Heart right ventricle (tissue), 16 donors: ENCODE results near the gene PNPLA2. TPM values are rescaled to one million over a fixed set of nuclear protein-coding genes. Genes with fewer than 3 reads are reported as not detected.
A peak's percentile ranks its signal among the peaks of the same experiment; 100 is the strongest.

Source experiments
- ATAC-seq, 8 donors: fragments of 200-7000 bp; cut with Tn5 transposase; one replicate each; pipeline ENCODE4 v1.9.1; 2020; ENCODE audit warnings: mild to moderate bottlenecking in 8 of 8, moderate library complexity in 8 of 8, moderate number of reproducible peaks in 1 of 8
- DNase-seq, 2 donors: peaks; one replicate each; pipeline ENCODE4 v3.0.0-alpha.2; 2020
- H3K27ac ChIP-seq, 10 donors: fragments of 200-600 bp; sonication (generic) in 2 of 10; one replicate each; pipeline versions ENCODE4 v1.5.0 to v1.8.0; 2020 to 2022; ENCODE audit warnings: mild to moderate bottlenecking in 3 of 10
- H3K27me3 ChIP-seq, 7 donors: fragments of 200-600 bp; one replicate each; pipeline ENCODE4 v1.8.0; 2021 to 2022; ENCODE audit warnings: mild to moderate bottlenecking in 2 of 7
- H3K36me3 ChIP-seq, 9 donors: fragments of 200-600 bp; sonication (generic) in 1 of 9; one replicate each; pipeline versions ENCODE4 v1.5.0 to v1.8.0; 2020 to 2022; ENCODE audit warnings: mild to moderate bottlenecking in 2 of 9
- H3K4me1 ChIP-seq, 9 donors: fragments of 200-600 bp; sonication (generic) in 1 of 9; one replicate each; pipeline versions ENCODE4 v1.5.0 to v1.8.0; 2020 to 2022; ENCODE audit warnings: mild to moderate bottlenecking in 4 of 9
- H3K4me3 ChIP-seq, 10 donors: fragments of 200-600 bp; sonication (generic) in 2 of 10; one replicate each; pipeline versions ENCODE4 v1.5.0 to v1.8.0; 2020 to 2022; ENCODE audit warnings: mild to moderate bottlenecking in 7 of 10, moderate library complexity in 2 of 10
- H3K9me3 ChIP-seq, 11 donors: fragments of 200-600 bp in 10 of 11; sonication (generic) in 2 of 11; one replicate each; pipeline versions ENCODE4 v1.5.0 to v1.8.0; 2013 to 2022; ENCODE audit warnings: mild to moderate bottlenecking in 2 of 11, control low read depth in 1 of 11, moderate library complexity in 1 of 11
- CTCF ChIP-seq, 9 donors: fragments of 200-600 bp; sonication (generic) in 2 of 9; IDR thresholded peaks; one replicate each; pipeline versions ENCODE4 v1.5.0 to v1.8.0; 2021 to 2022; ENCODE audit warnings: antibody characterized with exemption in 9 of 9, mild to moderate bottlenecking in 5 of 9, moderate library complexity in 1 of 9
- WGBS, 2 donors: extraction: QIAGEN DNeasy Blood & Tissue Kit; methylation state at CpG; one replicate each; pipeline ENCODE4 v1.1.7; 2013; ENCODE audit warnings: inconsistent platforms in 1 of 2; 5-methylcytosine and 5-hydroxymethylcytosine counted together
- intact Hi-C, 10 donors: fragments of 100-400 bp; cut with DNase I; formaldehyde crosslinking; loops; one replicate each; pipeline versions ENCODE4 v1.11.1 to v1.14.2; 2022
- polyA plus RNA-seq, 2 donors: library from polyadenylated mRNA; stranded (reverse); fragments of 200-250 nt; gene quantifications; one replicate each; pipeline ENCODE4 v1.2.3, GENCODE V29; 2013
- total RNA-seq, 10 donors: library from RNA; stranded (reverse); fragmentation: NEBNext Ultra II Directional in 3 of 10; extraction: Animal tissue kit (Norgen Biotek cat#: 25700) in 3 of 10; gene quantifications; one replicate each; pipeline versions ENCODE4 v1.2.1 to v1.2.4, GENCODE V29; 2021 to 2023
- donor health status: Arrhythmogenic right ventricular cardiomyopathy.
- donor health status: ischemic (EF 13 %, LVEDD 7.1; RV severe dilation, severe dysfunction).
- donor health status: healthy with polysubstance abuse.
- donor health status: DM: no; HTN: yes; CAD: no.
- donor health status: DM: no; HTN: no; CAD: no.
- donor health status: ischemic (EF 25% LVEDD 6.9; RV normal size, moderate dysfunction).
- donor health status: ischemic (EF 25% LVEDD 5.7; RV mildly dilated, moderate dysfunction).
- donor health status: healthy.
- donor health status: DM: yes; HTN: yes; CAD: no.
- donor health status: Ischemic cardiomyopathy.
- donor health status: ischemic (EF 35%, LVEDD 5.7; RV mildly dilated, moderate dysfunction).
- donor health status: nonischemic (EF 11% LVEDD 7.7; RV severe dilation, severe dysfunction).
- donor health status: DM: yes; HTN: yes; CAD: no.
- donor health status: PGD.
- donor health status: ischemic (EF 29% LVEDD 5.4; RV normal size, mild dysfunction).
- donor health status: nonischemic (EF 23%, LVEDD 6.1; RV moderate dilation, normal function).

The PNPLA2 gene
- total and polyA plus RNA-seq, 12 donors = 114 to 359 (median 247) TPM

- ATAC-seq = peak; percentile 39 to 78 (median 64)
- TF ChIP-seq CTCF (IDR thresholded peaks at IDR 0.05) = no peak
- peak overlapping the region; percentile 41 to 99 (median 78) for H3K4me3 ChIP-seq
- intact Hi-C loops = loop anchor here in 2 of 10 donors (2.0 kb wide), 2 partner anchors 15 to 19 kb away; partner anchors contain the start of gene GATD1 (in 1 of the 2)
- 19 to 21% methylated on average over 26 of the region's 26 CpGs for WGBS, 2 donors
- H3K4me1 ChIP-seq = peaks cover 17 to 42% (median 30%) of the 10 kb centered on the region in 9 donors
- DNase-seq = peak; percentile 73 to 78
- H3K36me3 ChIP-seq = peaks cover 0 to 45% (median 5%) of the 10 kb centered on the region in 9 donors
- H3K9me3 ChIP-seq = no peaks in the 10 kb centered on the region
- peak overlapping the region in 9 of 10 donors; percentile 70 to 92 (median 85) for H3K27ac ChIP-seq
- H3K27me3 ChIP-seq = peaks cover 0 to 3% (median 0%) of the 10 kb centered on the region in 7 donors
Observed at GRCh38 chr11:795634-796564, 22.8 kb upstream of the PNPLA2 start.

- H3K27me3 ChIP-seq = no peaks in the 10 kb centered on the region
- peak overlapping the region; percentile 23 to 92 (median 84) for H3K27ac ChIP-seq
- no peaks in the 10 kb centered on the region for H3K9me3 ChIP-seq
- peak in 5 of 8 donors; percentile 0 to 4 (median 1) for ATAC-seq
- H3K36me3 ChIP-seq = peaks cover 0 to 45% (median 5%) of the 10 kb centered on the region in 9 donors
- DNase-seq = peak in 1 of 2 donors; percentile 10
- peak overlapping the region; percentile 45 to 99 (median 78) for H3K4me3 ChIP-seq
- 34 to 45% methylated on average over 18 of the region's 18 CpGs for WGBS, 2 donors
- peaks cover 17 to 42% (median 30%) of the 10 kb centered on the region in 9 donors for H3K4me1 ChIP-seq
- intact Hi-C loops = loop anchor here in 1 of 10 donors (2.0 kb wide), 1 partner anchor 20 kb away; the partner anchor contains the start of gene GATD1
- no peak for TF ChIP-seq CTCF (IDR thresholded peaks at IDR 0.05)
Observed at GRCh38 chr11:796565-797295, 22.0 kb upstream of the PNPLA2 start.

- no peak for TF ChIP-seq CTCF (IDR thresholded peaks at IDR 0.05)
- peak; percentile 67 to 68 for DNase-seq
- peaks cover 17 to 42% (median 30%) of the 10 kb centered on the region in 9 donors for H3K4me1 ChIP-seq
Observed at GRCh38 chr11:797296-798092, 21.2 kb upstream of the PNPLA2 start.

More at GRCh38 chr11:797296-798092, 21.2 kb upstream of the PNPLA2 start:
- intact Hi-C loops = loop anchor here in 1 of 10 donors (2.0 kb wide), 1 partner anchor 21 kb away; the partner anchor contains the start of gene GATD1
- ATAC-seq = peak; percentile 26 to 67 (median 57)
- H3K27ac ChIP-seq = peak overlapping the region; percentile 23 to 92 (median 84)
- WGBS, 2 donors = 1% methylated on average over 57 of the region's 57 CpGs
- no peaks in the 10 kb centered on the region for H3K9me3 ChIP-seq
- H3K4me3 ChIP-seq = peak overlapping the region; percentile 45 to 99 (median 78)
- peaks cover 0 to 48% (median 5%) of the 10 kb centered on the region in 9 donors for H3K36me3 ChIP-seq
- H3K27me3 ChIP-seq = no peaks in the 10 kb centered on the region
